CD4-positive, alpha-beta T cell (primary cell): ENCODE data around the gene FAM124A. TPM values are rescaled to one million over a fixed set of nuclear protein-coding genes. Genes with fewer than 3 reads are reported as not detected.

Experiments used
- ATAC-seq: fragments of 200-7000 bp; cut with Tn5 transposase; one replicate; pipeline ENCODE4 v1.10.0; 2022; ENCODE audit warnings: mild to moderate bottlenecking; ENCODE audit not compliant: poor library complexity
- CTCF ChIA-PET: fragments of 350-600 bp; sonication (Branson Sonifier 250); formaldehyde crosslinking; loops from one replicate; lab custom pipeline; 2021; ENCODE audit warnings: antibody characterized with exemption, inconsistent platforms; lab: Charles Lee
- POLR2A ChIA-PET: fragments of 350-600 bp; sonication (Branson Sonifier 250); formaldehyde crosslinking; loops from one replicate; lab custom pipeline; 2021; ENCODE audit warnings: antibody characterized with exemption, inconsistent platforms; lab: Charles Lee
- DNase-seq, 14 experiments: peaks; one replicate each; pipeline ENCODE4 v3.0.0-alpha.2; 2013 to 2020; ENCODE audit warnings: mixed read lengths in 2 of 14
- H3K27ac ChIP-seq, 2 donors: one replicate each; pipeline versions ENCODE4 v1.5.1 to v1.7.0; 2013; ENCODE audit warnings: low read length in 2 of 2, low read depth in 1 of 2, mild to moderate bottlenecking in 1 of 2
- H3K27me3 ChIP-seq, 2 experiments: 1 replicate in 1 of 2; 2 replicates in 1 of 2; pipeline versions ENCODE4 v1.6.1 to v1.7.0; 2013; ENCODE audit warnings: low read length in 2 of 2, control low read depth in 1 of 2, mild to moderate bottlenecking in 1 of 2, moderate library complexity in 1 of 2; ENCODE audit not compliant: insufficient read depth in 2 of 2, control insufficient read depth in 1 of 2
- H3K36me3 ChIP-seq: one replicate; pipeline ENCODE4 v1.6.1; 2013; ENCODE audit warnings: low read length, control low read depth; ENCODE audit not compliant: insufficient read depth
- H3K4me1 ChIP-seq: one replicate; pipeline ENCODE4 v1.6.1; 2013; ENCODE audit warnings: low read length, control low read depth; ENCODE audit not compliant: insufficient read depth
- H3K4me3 ChIP-seq: one replicate; pipeline ENCODE4 v1.5.1; 2013; ENCODE audit warnings: mild to moderate bottlenecking, low read length, moderate library complexity
- H3K9me3 ChIP-seq, 2 experiments: 1 replicate in 1 of 2; 2 replicates in 1 of 2; pipeline versions ENCODE4 v1.6.1 to v1.7.0; 2013; ENCODE audit warnings: low read length in 2 of 2, mild to moderate bottlenecking in 2 of 2, control low read depth in 1 of 2, moderate library complexity in 1 of 2; ENCODE audit not compliant: control insufficient read depth in 1 of 2, insufficient read depth in 1 of 2
- H3K27ac Mint-ChIP-seq: one replicate; pipeline ENCODE4 v1.8.0; 2020; ENCODE audit warnings: mixed read lengths
- H3K27me3 Mint-ChIP-seq: one replicate; pipeline ENCODE4 v1.8.0; 2021; ENCODE audit warnings: mixed read lengths
- H3K36me3 Mint-ChIP-seq: one replicate; pipeline ENCODE4 v1.8.0; 2021; ENCODE audit warnings: low read depth, mixed read lengths
- H3K4me1 Mint-ChIP-seq: one replicate; pipeline ENCODE4 v1.8.0; 2021; ENCODE audit warnings: low read depth, mixed read lengths
- H3K4me3 Mint-ChIP-seq: one replicate; pipeline ENCODE4 v1.8.0; 2020; ENCODE audit warnings: mild to moderate bottlenecking, mixed read lengths
- H3K9me3 Mint-ChIP-seq: one replicate; pipeline ENCODE4 v1.8.0; 2020; ENCODE audit warnings: mixed read lengths
- CTCF ChIP-seq: fragments of 200-600 bp; IDR thresholded peaks from one replicate; pipeline ENCODE4 v1.8.0; 2022; ENCODE audit warnings: antibody characterized with exemption, mild to moderate bottlenecking
- intact Hi-C, 2 experiments: fragments of 100-400 bp; cut with DNase I in 1 of 2; cut with micrococcal nuclease in 1 of 2; formaldehyde crosslinking; loops; one replicate each; pipeline versions ENCODE4 v1.15.1 to v1.9.0; 2023 to 2025; cut with DNase I, micrococcal nuclease
- total RNA-seq, 174 experiments: library from RNA in 2 of 174; stranded (reverse) in 2 of 174; gene quantifications; one replicate each; pipeline ENCODE4 v1.2.3 and lab custom pipeline; 2021 to 2026

The FAM124A gene
- total RNA-seq, 2 experiments from 2014 or later: not detected

DNA sequence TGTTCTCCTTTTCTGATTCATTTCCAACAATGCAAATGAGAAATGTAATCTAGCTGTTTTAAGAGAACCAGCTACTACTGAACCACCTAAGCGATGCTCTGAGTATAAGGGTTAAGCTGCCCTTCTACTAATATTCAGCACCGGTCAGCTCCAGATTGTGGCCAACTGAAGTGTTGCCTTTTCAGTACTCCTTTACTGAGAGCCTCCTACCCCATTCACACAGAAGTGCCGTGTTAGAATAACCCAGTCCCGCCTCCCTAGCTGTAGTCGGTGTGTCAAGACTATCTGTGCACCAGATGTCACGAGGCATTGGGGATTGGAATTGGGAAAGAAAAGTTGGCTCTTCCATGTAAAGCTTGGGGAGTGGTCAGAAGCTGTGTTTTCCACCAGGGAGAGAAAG, 45.4 kb downstream of the FAM124A start:
- CTCF ChIA-PET: no interaction called here
- no peaks in the 10 kb centered on the region for H3K36me3 ChIP-seq
- no peak overlapping the region for H3K4me3 ChIP-seq
- no peak overlapping the region for H3K27ac ChIP-seq
- no peaks in the 10 kb centered on the region for H3K27me3 ChIP-seq
- ATAC-seq: no peak
- no peaks in the 10 kb centered on the region for H3K9me3 Mint-ChIP-seq
- POLR2A ChIA-PET: no interaction called here
- intact Hi-C loops: no loop called here
- no peak for TF ChIP-seq CTCF
- no peak overlapping the region for H3K4me3 Mint-ChIP-seq
- H3K27ac Mint-ChIP-seq: no peak overlapping the region
- no peaks in the 10 kb centered on the region for H3K36me3 Mint-ChIP-seq
- H3K9me3 ChIP-seq: no peaks in the 10 kb centered on the region
- H3K27me3 Mint-ChIP-seq: peaks cover 4% of the 10 kb centered on the region
- H3K4me1 ChIP-seq: no peaks in the 10 kb centered on the region
- no peak for DNase-seq
- no peaks in the 10 kb centered on the region for H3K4me1 Mint-ChIP-seq

DNA sequence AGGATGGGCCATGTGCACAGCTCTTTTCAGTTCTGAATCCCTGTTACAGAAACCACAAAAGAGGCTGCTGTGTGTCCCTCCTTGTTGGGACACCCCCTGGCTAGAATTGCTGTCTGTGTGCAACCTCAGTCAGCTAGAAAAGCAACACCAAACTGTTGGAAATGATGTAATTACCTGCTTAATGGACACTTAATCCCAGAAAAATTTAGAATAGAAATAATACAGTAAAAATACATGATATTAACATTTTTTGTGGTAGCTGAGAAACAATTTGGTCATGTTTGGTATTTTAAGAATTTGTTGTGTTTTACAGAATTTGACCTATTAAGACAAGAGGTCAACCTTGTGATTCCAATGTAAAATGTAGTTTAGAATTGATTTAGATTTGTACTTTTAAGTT, 46.8 kb downstream of the FAM124A start:
- intact Hi-C loops: no loop called here
- POLR2A ChIA-PET: no interaction called here
- Mint-ChIP-seq H3K4me3 (no peak overlapping the region), H3K36me3 (no peaks in the 10 kb centered on the region), H3K9me3 (no peaks in the 10 kb centered on the region), H3K27me3 (peaks cover 4% of the 10 kb centered on the region), H3K4me1 (no peaks in the 10 kb centered on the region), H3K27ac (no peak overlapping the region)
- no peak for ATAC-seq
- Histone ChIP-seq H3K27me3 (no peaks in the 10 kb centered on the region), H3K4me3 (no peak overlapping the region), H3K27ac (no peak overlapping the region), H3K9me3 (no peaks in the 10 kb centered on the region), H3K4me1 (no peaks in the 10 kb centered on the region), H3K36me3 (no peaks in the 10 kb centered on the region)
- CTCF ChIA-PET: no interaction called here
- no peak for TF ChIP-seq CTCF
- DNase-seq: no peak

GRCh38 chr13:51270623-51271415, 48.6 kb downstream of the FAM124A start:
- no peak for ATAC-seq
- H3K36me3 Mint-ChIP-seq: no peaks in the 10 kb centered on the region
- DNase-seq: no peak
- Histone ChIP-seq H3K4me1 (no peaks in the 10 kb centered on the region), H3K9me3 (no peaks in the 10 kb centered on the region), H3K27me3 (no peaks in the 10 kb centered on the region), H3K27ac (no peak overlapping the region), H3K4me3 (no peak overlapping the region), H3K36me3 (no peaks in the 10 kb centered on the region)
- ChIA-PET POLR2A (no interaction called here), CTCF (no interaction called here)
- H3K4me3 Mint-ChIP-seq: no peak overlapping the region
- no peaks in the 10 kb centered on the region for H3K4me1 Mint-ChIP-seq
- H3K9me3 Mint-ChIP-seq: no peaks in the 10 kb centered on the region
- H3K27me3 Mint-ChIP-seq: peaks cover 4% of the 10 kb centered on the region
- no peak overlapping the region for H3K27ac Mint-ChIP-seq
- TF ChIP-seq CTCF: no peak
- intact Hi-C loops: no loop called here
